CD14-positive monocyte (primary cell): ENCODE data around the gene HERPUD1. TPM values are rescaled to one million over a fixed set of nuclear protein-coding genes. Genes with fewer than 3 reads are reported as not detected.

Source experiments
- DNase-seq, 3 donors: peaks; one replicate each; pipeline ENCODE4 v3.0.0-alpha.2; 2011 to 2022
- H2AFZ ChIP-seq: 2 replicates; pipeline ENCODE4 v1.6.0; 2012; ENCODE audit warnings: mild to moderate bottlenecking, low read depth, low read length, inconsistent platforms; ENCODE audit not compliant: insufficient read depth, poor library complexity, severe bottlenecking
- H3K27ac ChIP-seq, 2 donors: 1 replicate in 1 of 2; 2 replicates in 1 of 2; pipeline ENCODE4 v1.5.1; 2012 to 2013; ENCODE audit warnings: low read length in 2 of 2, control low read depth in 1 of 2, inconsistent platforms in 1 of 2, low read depth in 1 of 2, mild to moderate bottlenecking in 1 of 2
- H3K27me3 ChIP-seq, 2 donors: one replicate each; pipeline versions ENCODE4 v1.6.0 to v1.6.1; 2011 to 2013; ENCODE audit warnings: low read length in 2 of 2; ENCODE audit not compliant: control insufficient read depth in 2 of 2, insufficient read depth in 2 of 2
- H3K36me3 ChIP-seq, 2 donors: replicated peaks in 1 of 2; 1 replicate in 1 of 2; 2 replicates in 1 of 2; pipeline versions ENCODE4 v1.5.1 to v1.6.1; 2012 to 2013; ENCODE audit warnings: low read length in 2 of 2, control low read depth in 1 of 2, inconsistent platforms in 1 of 2, mild to moderate bottlenecking in 1 of 2; ENCODE audit not compliant: insufficient read depth in 2 of 2, control insufficient read depth in 1 of 2
- H3K4me1 ChIP-seq, 2 donors: 1 replicate in 1 of 2; 2 replicates in 1 of 2; pipeline versions ENCODE4 v1.5.1 to v1.6.1; 2012 to 2013; ENCODE audit warnings: low read length in 2 of 2, control low read depth in 1 of 2, inconsistent platforms in 1 of 2, mild to moderate bottlenecking in 1 of 2, moderate library complexity in 1 of 2; ENCODE audit not compliant: insufficient read depth in 2 of 2, control insufficient read depth in 1 of 2
- H3K4me2 ChIP-seq: replicated peaks from 2 replicates; pipeline ENCODE3; 2012; ENCODE audit warnings: low read length, moderate library complexity, mild to moderate bottlenecking; ENCODE audit not compliant: poor library complexity, severe bottlenecking; ENCODE audit errors: extremely low read depth
- H3K4me3 ChIP-seq, 3 experiments: fragments of 200-600 bp in 1 of 3; sonication (generic) in 1 of 3; replicated peaks in 1 of 3; 1 replicate in 2 of 3; 2 replicates in 1 of 3; pipeline ENCODE4 v1.5.1; 2011 to 2013; ENCODE audit warnings: low read length in 3 of 3, mild to moderate bottlenecking in 3 of 3, control low read depth in 2 of 3, low read depth in 2 of 3, inconsistent platforms in 1 of 3, moderate library complexity in 1 of 3
- H3K79me2 ChIP-seq: 2 replicates; pipeline ENCODE4 v1.6.0; 2012; ENCODE audit warnings: mild to moderate bottlenecking, control low read depth, inconsistent platforms, low read length, moderate library complexity; ENCODE audit not compliant: insufficient read depth
- H3K9ac ChIP-seq: 2 replicates; pipeline ENCODE4 v1.6.0; 2017; ENCODE audit warnings: low read length, mild to moderate bottlenecking; ENCODE audit not compliant: insufficient read depth, poor library complexity, severe bottlenecking
- H3K9me3 ChIP-seq, 2 donors: replicated peaks in 1 of 2; 1 replicate in 1 of 2; 2 replicates in 1 of 2; pipeline versions ENCODE4 v1.5.1 to v1.6.1; 2012 to 2013; ENCODE audit warnings: low read length in 2 of 2, control low read depth in 1 of 2; ENCODE audit not compliant: control insufficient read depth in 1 of 2, insufficient read depth in 1 of 2
- H4K20me1 ChIP-seq: 2 replicates; pipeline ENCODE4 v1.6.0; 2012; ENCODE audit warnings: mild to moderate bottlenecking, low read length, control low read depth, moderate library complexity; ENCODE audit not compliant: insufficient read depth
- H3K27ac Mint-ChIP-seq, 7 donors: one replicate each; pipeline ENCODE4 v1.8.0; 2020; ENCODE audit warnings: mild to moderate bottlenecking in 7 of 7, mixed read lengths in 7 of 7, moderate library complexity in 6 of 7, inconsistent platforms in 2 of 7
- H3K27me3 Mint-ChIP-seq, 3 donors: one replicate each; pipeline ENCODE4 v1.8.0; 2021 to 2022; ENCODE audit warnings: low read depth in 3 of 3, mild to moderate bottlenecking in 3 of 3, mixed read lengths in 3 of 3, moderate library complexity in 3 of 3, inconsistent platforms in 1 of 3
- H3K36me3 Mint-ChIP-seq, 2 donors: one replicate each; pipeline ENCODE4 v1.8.0; 2020; ENCODE audit warnings: mixed read lengths in 2 of 2, inconsistent platforms in 1 of 2, mild to moderate bottlenecking in 1 of 2
- H3K4me1 Mint-ChIP-seq: one replicate; pipeline ENCODE4 v1.8.0; 2020; ENCODE audit warnings: mild to moderate bottlenecking, mixed read lengths
- H3K4me3 Mint-ChIP-seq, 2 donors: one replicate each; pipeline ENCODE4 v1.8.0; 2020; ENCODE audit warnings: mild to moderate bottlenecking in 2 of 2, mixed read lengths in 2 of 2, moderate library complexity in 1 of 2
- H3K9me3 Mint-ChIP-seq, 7 donors: one replicate each; pipeline ENCODE4 v1.8.0; 2020 to 2022; ENCODE audit warnings: mixed read lengths in 7 of 7, mild to moderate bottlenecking in 6 of 7, moderate library complexity in 6 of 7, inconsistent platforms in 2 of 7
- CTCF ChIP-seq: fragments of 200-600 bp; IDR thresholded peaks from one replicate; pipeline ENCODE4 v1.8.0; 2022; ENCODE audit warnings: antibody characterized with exemption, mild to moderate bottlenecking
- WGBS: methylation state at CpG from one replicate; pipeline ENCODE4 v1.1.5; 2013; ENCODE audit warnings: missing lambda C conversion rate; ENCODE audit not compliant: insufficient coverage; 5-methylcytosine and 5-hydroxymethylcytosine counted together
- intact Hi-C, 2 donors: fragments of 100-400 bp; cut with micrococcal nuclease; formaldehyde crosslinking; loops; one replicate each; pipeline versions ENCODE4 v1.15.0 to v1.15.1; 2023
- polyA plus RNA-seq, 3 donors: library from polyadenylated mRNA; depleted of rRNA in 1 of 3; unstranded in 2 of 3; stranded (reverse) in 1 of 3; fragments of 300-500 nt in 2 of 3; fragments of >200 nt in 1 of 3; fragmentation: Illumina TruSeq in 2 of 3; gene quantifications; 1 replicate in 2 of 3; 2 replicates in 1 of 3; pipeline ENCODE4 v1.2.3, GENCODE V29; 2012 to 2021

HERPUD1 gene
- polyA plus RNA-seq, 3 donors = 179 to 454 (median 186) TPM

- DNase-seq = no peak
- TF ChIP-seq CTCF = no peak
- Mint-ChIP-seq H3K9me3 (no peaks in the 10 kb centered on the region), H3K36me3 (peaks cover 87 to 96% of the 10 kb centered on the region in 2 donors), H3K27ac (no peak overlapping the region), H3K4me1 (peaks cover 10% of the 10 kb centered on the region), H3K4me3 (no peak overlapping the region), H3K27me3 (peaks cover 0 to 3% (median 0%) of the 10 kb centered on the region in 3 donors)
- WGBS = no CpG with 5 or more reads among the region's 2 CpGs
- no peak overlapping the region for H3K9ac ChIP-seq
- peaks cover 54% of the 10 kb centered on the region for H3K79me2 ChIP-seq
- no peak overlapping the region for H3K4me3 ChIP-seq
- H3K4me2 ChIP-seq = no peak overlapping the region
- H3K27ac ChIP-seq = no peak overlapping the region
- H3K36me3 ChIP-seq = peaks cover 95 to 99% of the 10 kb centered on the region in 2 donors
- peaks cover 99% of the 10 kb centered on the region for H4K20me1 ChIP-seq
- no peaks in the 10 kb centered on the region for H3K9me3 ChIP-seq
- no peaks in the 10 kb centered on the region for H3K27me3 ChIP-seq
- intact Hi-C loops = no loop called here
- no peaks in the 10 kb centered on the region for H3K4me1 ChIP-seq
- no peak overlapping the region for H2AFZ ChIP-seq
These were observed 9.2 kb downstream of the HERPUD1 start for GRCh38 chr16:56941092-56941491.

- Histone ChIP-seq H3K27ac (no peak overlapping the region), H3K9ac (no peak overlapping the region), H4K20me1 (peaks cover 99% of the 10 kb centered on the region), H3K27me3 (no peaks in the 10 kb centered on the region), H3K4me2 (no peak overlapping the region), H3K9me3 (no peaks in the 10 kb centered on the region), H3K4me3 (no peak overlapping the region), H3K36me3 (peaks cover 90 to 99% of the 10 kb centered on the region in 2 donors), H3K4me1 (no peaks in the 10 kb centered on the region), H3K79me2 (peaks cover 46% of the 10 kb centered on the region), H2AFZ (no peak overlapping the region)
- no peaks in the 10 kb centered on the region for H3K9me3 Mint-ChIP-seq
- peaks cover 4% of the 10 kb centered on the region for H3K4me1 Mint-ChIP-seq
- H3K27ac Mint-ChIP-seq = peak overlapping the region in 3 of 7 donors; percentile 18 to 48 (median 30)
- no peak for TF ChIP-seq CTCF
- no peak overlapping the region for H3K4me3 Mint-ChIP-seq
- H3K36me3 Mint-ChIP-seq = peaks cover 83 to 94% of the 10 kb centered on the region in 2 donors
- peaks cover 0 to 6% (median 0%) of the 10 kb centered on the region in 3 donors for H3K27me3 Mint-ChIP-seq
- intact Hi-C loops = no loop called here
- WGBS = 76% methylated on average over 5 of the region's 9 CpGs
- no peak for DNase-seq
These were observed 10.0 kb downstream of the HERPUD1 start for GRCh38 chr16:56941856-56942331.
